H1 (cell line): Measurements from ENCODE around the gene GGT7.

ENCODE experiments used
- RAD21 ChIP-seq, 2 experiments: IDR thresholded peaks in 1 of 2; conservative IDR thresholded peaks in 1 of 2; 2 replicates each; pipeline ENCODE4 v1.6.1; 2011; ENCODE audit warnings: low read depth in 2 of 2, low read length in 2 of 2, improper control_type of control experiment in 1 of 2, inconsistent platforms in 1 of 2, mild to moderate bottlenecking in 1 of 2, moderate library complexity in 1 of 2
- SUZ12 ChIP-seq: fragments of 200-600 bp; sonication (generic); IDR thresholded peaks from 2 replicates; pipeline ENCODE4 v1.6.1; 2012; ENCODE audit warnings: mild to moderate bottlenecking, inconsistent platforms, low read length, moderate library complexity, mixed read lengths
- ZNF274 ChIP-seq: IDR thresholded peaks from 2 replicates; pipeline ENCODE4 v1.7.0; 2012; ENCODE audit warnings: low read length, borderline replicate concordance; ENCODE audit errors: extremely low read depth

GRCh38 chr20:34874094-34874654, 1.5 kb upstream of the GGT7 start:
- TF ChIP-seq RAD21 (IDR thresholded peaks at IDR 0.05 in 1 of 2, conservative IDR thresholded peaks at IDR 0.05 in 1 of 2; ENCODE audit: low read depth in 2 of 2, low read length in 2 of 2) (peak; percentile 92 to 96), SUZ12 (no peak), ZNF274 (no peak)
